Measurements from ENCODE around the gene AARS2.

- TF ChIP-seq CTCF (IDR thresholded peaks at IDR 0.05) (no peak), EP300 (IDR thresholded peaks at IDR 0.05) (no peak), POLR2A (IDR thresholded peaks at IDR 0.05) (no peak), POLR2AphosphoS5 (IDR thresholded peaks at IDR 0.05) (no peak)
Measured at GRCh38 chr6:44309631-44310030, 3.5 kb downstream of the AARS2 start.

Data from gastroesophageal sphincter (tissue), 3 donors.